HepG2 (cell line): ENCODE results near the gene MRPS34. TPM values are rescaled to one million over a fixed set of nuclear protein-coding genes. Genes with fewer than 3 reads are reported as not detected.

Experiments
- ARID4A ChIP-seq: sonication (generic); formaldehyde crosslinking; IDR thresholded peaks from 2 replicates; pipeline ENCODE4 v1.5.0; 2020; ENCODE audit warnings: mild to moderate bottlenecking, missing genetic modification reagents, borderline replicate concordance
- FOXK2 ChIP-seq: fragments of 450-650 bp; IDR thresholded peaks from 2 replicates; pipeline ENCODE4 v1.6.1; 2016
- GPBP1L1 ChIP-seq: sonication (generic); formaldehyde crosslinking; IDR thresholded peaks from 2 replicates; pipeline ENCODE4 v1.5.0; 2020; ENCODE audit warnings: mild to moderate bottlenecking, missing genetic modification reagents
- KAT2B ChIP-seq: fragments of 150-350 bp; IDR thresholded peaks from 2 replicates; pipeline ENCODE4 v1.6.1; 2014; ENCODE audit warnings: low read depth, low read length, borderline replicate concordance
- MXD4 ChIP-seq: IDR thresholded peaks from 2 replicates; pipeline ENCODE4 v1.6.1; 2016; ENCODE audit warnings: mild to moderate bottlenecking, missing biosample characterization, missing genetic modification reagents
- SIN3B ChIP-seq: fragments of 150-350 bp; IDR thresholded peaks from 2 replicates; pipeline ENCODE4 v1.6.1; 2014; ENCODE audit warnings: low read length
- SNAI1 ChIP-seq: sonication (generic); formaldehyde crosslinking; IDR thresholded peaks from 2 replicates; pipeline ENCODE4 v1.5.0; 2020; ENCODE audit warnings: mild to moderate bottlenecking, missing genetic modification reagents, borderline replicate concordance
- ZBED4 ChIP-seq: sonication (generic); formaldehyde crosslinking; IDR thresholded peaks from 2 replicates; pipeline ENCODE4 v1.4.0; 2020; ENCODE audit warnings: missing genetic modification reagents, borderline replicate concordance
- ZC3H4 ChIP-seq: sonication (generic); formaldehyde crosslinking; IDR thresholded peaks from 2 replicates; pipeline ENCODE4 v1.4.0; 2020; ENCODE audit warnings: missing genetic modification reagents, borderline replicate concordance
- ZMYM3 ChIP-seq: sonication (generic); formaldehyde crosslinking; IDR thresholded peaks from 2 replicates; pipeline ENCODE4 v1.5.1; 2020; ENCODE audit warnings: mild to moderate bottlenecking, missing genetic modification reagents
- ZNF430 ChIP-seq: sonication (generic); formaldehyde crosslinking; IDR thresholded peaks from 2 replicates; pipeline ENCODE4 v1.9.0; 2021; ENCODE audit warnings: mild to moderate bottlenecking, missing genetic modification reagents
- ZNF609 ChIP-seq: sonication (generic); formaldehyde crosslinking; IDR thresholded peaks from 2 replicates; pipeline ENCODE4 v1.4.0; 2020; ENCODE audit warnings: mild to moderate bottlenecking, missing genetic modification reagents, borderline replicate concordance
- ZNF776 ChIP-seq: sonication (generic); formaldehyde crosslinking; IDR thresholded peaks from 2 replicates; pipeline ENCODE4 v1.4.0; 2020; ENCODE audit warnings: mild to moderate bottlenecking, missing genetic modification reagents
- polyA plus RNA-seq, 8 experiments: library from polyadenylated mRNA; depleted of rRNA in 3 of 8; stranded (reverse) in 7 of 8; unstranded in 1 of 8; fragments of >200 nt; fragmentation: Illumina TruSeq in 4 of 8; extraction: Trizol in 4 of 8; gene quantifications; 2 replicates each; pipeline versions ENCODE4 v1.2.1 to v1.2.3, GENCODE V29; 2011 to 2016; ENCODE audit warnings: low read depth in 4 of 8, missing spikeins in 1 of 8, mixed read lengths in 1 of 8; ENCODE audit not compliant: insufficient read depth in 1 of 8
- total RNA-seq, 5 experiments: library from RNA; depleted of rRNA; stranded (reverse); fragments of >200 nt; fragmentation: Illumina TruSeq; extraction: Trizol; gene quantifications; 2 replicates each; pipeline ENCODE4 v1.2.3, GENCODE V29; 2016; ENCODE audit warnings: low read depth in 1 of 5

MRPS34 gene
- total and polyA plus RNA-seq, 2 of the 13 experiments (the other 11 are each of a cell fraction or from before 2014, with no cell fraction given): 63.5 to 131 TPM

GRCh38 chr16:1782408-1783264 lies 9.7 kb upstream of the MRPS34 start, which contains the start of the genes NUBP2 and SPSB3 (continued):
- TF ChIP-seq ZNF609: no peak
- TF ChIP-seq ZMYM3 (CRISPR knock-in tag): no peak
- 0 out of 2 replicates have a peak, but pooled peaks have one; percentile 13 for TF ChIP-seq ZNF430
- peak; percentile 24; the same call in 1 of the 2 replicates for TF ChIP-seq ZNF776 (CRISPR knock-in tag)
- TF ChIP-seq ZBED4 (CRISPR knock-in tag): peak; percentile 94; the same call in 1 of the 2 replicates
- TF ChIP-seq SNAI1 (CRISPR knock-in tag): no peak
- peak; percentile 76 for TF ChIP-seq ARID4A (CRISPR knock-in tag)
- TF ChIP-seq ZC3H4 (CRISPR knock-in tag): no peak
- no peak for TF ChIP-seq KAT2B
- TF ChIP-seq FOXK2: peak; percentile 56; the same call in 1 of the 2 replicates
- TF ChIP-seq MXD4 (CRISPR knock-in tag): peak; percentile 53; the same call in 1 of the 2 replicates
- peak; percentile 67; the same call in 1 of the 2 replicates for TF ChIP-seq SIN3B
- no peak for TF ChIP-seq GPBP1L1 (CRISPR knock-in tag)
